Fibroblast of mammary gland (primary cell): ENCODE data around the gene RPS24.
"Not testable (repeated sequence)": the region's sequence is repeated elsewhere in the genome, so short reads cannot be mapped to it uniquely, and the experiment has no call there.

Experiments used
- DNase-seq: peaks from one replicate; pipeline ENCODE4 v3.0.0-alpha.2; 2010; ENCODE audit warnings: low read depth
- H3K4me3 ChIP-seq: 2 replicates; pipeline ENCODE4 v1.5.1; 2011; ENCODE audit warnings: low read depth, mild to moderate bottlenecking, low read length, moderate library complexity; ENCODE audit not compliant: control insufficient read depth
- CTCF ChIP-seq: conservative IDR thresholded peaks from 2 replicates; pipeline ENCODE4 v1.5.1; 2011; ENCODE audit warnings: low read depth, low read length, inconsistent platforms; ENCODE audit not compliant: control insufficient read depth, insufficient read depth

RPS24 gene

GRCh38 chr10:78033637-78034470 is at the start of gene RPS24:
Gene RPS24, plus strand, starts transcription at chr10:78033863. Its CDS starts 39 bp downstream, at chr10:78033902.
- no peak for TF ChIP-seq CTCF
- DNase-seq = peak; percentile 98
- H3K4me3 ChIP-seq = peak within 1 kb of the TSS; percentile 72

- TF ChIP-seq CTCF = no peak
- DNase-seq = no peak
- no peak overlapping the region for H3K4me3 ChIP-seq
Observed at GRCh38 chr10:77984986-77985385, 48.7 kb upstream of the RPS24 start.

GRCh38 chr10:77987671-77988255 is 45.9 kb upstream of the RPS24 start:
- no peak for DNase-seq
- TF ChIP-seq CTCF = no peak
- H3K4me3 ChIP-seq = no peak overlapping the region

GRCh38 chr10:77989081-77989724 is 44.5 kb upstream of the RPS24 start:
- no peak overlapping the region for H3K4me3 ChIP-seq
- TF ChIP-seq CTCF = no peak
- peak; percentile 49 for DNase-seq

GRCh38 chr10:77993620-77994019 is 40.0 kb upstream of the RPS24 start:
- H3K4me3 ChIP-seq = no peak overlapping the region
- no peak for TF ChIP-seq CTCF
- DNase-seq = no peak

GRCh38 chr10:77998780-77999179 is 34.9 kb upstream of the RPS24 start:
- not testable (repeated sequence) for DNase-seq, H3K4me3 ChIP-seq

- no peak overlapping the region for H3K4me3 ChIP-seq
- no peak for TF ChIP-seq CTCF
- DNase-seq = no peak
Observed at GRCh38 chr10:78000206-78000605, 33.5 kb upstream of the RPS24 start.
